Lung (tissue), 12 donors: ENCODE data around the gene GRIK1. TPM values are rescaled to one million over a fixed set of nuclear protein-coding genes. Genes with fewer than 3 reads are reported as not detected.
"Not testable (repeated sequence)": the region's sequence is repeated elsewhere in the genome, so short reads cannot be mapped to it uniquely, and the experiment has no call there.

Source experiments
- ATAC-seq: fragments of 200-7000 bp; cut with Tn5 transposase; one replicate; pipeline ENCODE4 v1.9.1; 2020; ENCODE audit warnings: moderate number of reproducible peaks; ENCODE audit not compliant: insufficient read depth, low FRiP score
- DNase-seq, 3 donors: peaks; one replicate each; pipeline ENCODE4 v3.0.0-alpha.2; 2013 to 2017
- H3K27ac ChIP-seq, 2 donors: one replicate each; pipeline ENCODE4 v1.5.1; 2013; ENCODE audit warnings: mild to moderate bottlenecking in 2 of 2, moderate library complexity in 2 of 2, control low read depth in 1 of 2, inconsistent platforms in 1 of 2, low read depth in 1 of 2, low read length in 1 of 2
- H3K27me3 ChIP-seq, 3 donors: one replicate each; pipeline ENCODE4 v1.5.1; 2013; ENCODE audit warnings: low read length in 2 of 3; ENCODE audit not compliant: control insufficient read depth in 3 of 3, insufficient read depth in 3 of 3
- H3K36me3 ChIP-seq, 4 donors: one replicate each; pipeline ENCODE4 v1.5.1; 2013; ENCODE audit warnings: low read length in 4 of 4, mild to moderate bottlenecking in 1 of 4, moderate library complexity in 1 of 4; ENCODE audit not compliant: control insufficient read depth in 4 of 4, insufficient read depth in 4 of 4
- H3K4me1 ChIP-seq, 5 donors: one replicate each; pipeline ENCODE4 v1.5.1; 2013; ENCODE audit warnings: low read length in 5 of 5, mild to moderate bottlenecking in 2 of 5, moderate library complexity in 1 of 5; ENCODE audit not compliant: control insufficient read depth in 5 of 5, insufficient read depth in 5 of 5
- H3K4me3 ChIP-seq: one replicate; pipeline ENCODE4 v1.5.1; 2013; ENCODE audit warnings: mild to moderate bottlenecking, control low read depth, moderate library complexity
- H3K9ac ChIP-seq, 2 donors: one replicate each; pipeline ENCODE4 v1.5.1; 2013; ENCODE audit warnings: low read length in 2 of 2, control low read depth in 1 of 2; ENCODE audit not compliant: insufficient read depth in 1 of 2
- H3K9me3 ChIP-seq, 4 donors: one replicate each; pipeline ENCODE4 v1.5.1; 2013; ENCODE audit warnings: low read length in 3 of 4, mild to moderate bottlenecking in 1 of 4, moderate library complexity in 1 of 4; ENCODE audit not compliant: control insufficient read depth in 4 of 4, insufficient read depth in 3 of 4
- CTCF ChIP-seq: IDR thresholded peaks from 2 replicates; pipeline ENCODE4 v1.5.1; 2012; ENCODE audit warnings: mild to moderate bottlenecking; ENCODE audit errors: control extremely low read depth, extremely low read depth
- WGBS, 2 donors: extraction: QIAGEN DNeasy Blood & Tissue Kit; methylation state at CpG; one replicate each; pipeline ENCODE4 v1.1.7; 2013; 5-methylcytosine and 5-hydroxymethylcytosine counted together
- polyA plus RNA-seq, 2 donors: library from polyadenylated mRNA; stranded (reverse); fragments of 200-250 nt; gene quantifications; one replicate each; pipeline ENCODE4 v1.2.1, GENCODE V29; 2013
- total RNA-seq, 2 donors: library from RNA; depleted of rRNA in 1 of 2; stranded (reverse); fragments of >200 nt in 1 of 2; gene quantifications; one replicate each; pipeline ENCODE4 v1.2.1, GENCODE V29; 2014 to 2021
- donor health status: control.
- donor health status: control.
- donor health status: Bipolar disorder and iron deficiency.
- donor health status: healthy.
- donor health status: DM: yes; HTN: yes; CAD: no.

The GRIK1 gene
- total and polyA plus RNA-seq, 4 donors: 0.26 TPM; not detected in 3

GRCh38 chr21:29958551-29958950, 18.8 kb upstream of the GRIK1 start:
- DNase-seq (no peak), ATAC-seq (no peak)
- Histone ChIP-seq H3K36me3 (no peaks in the 10 kb centered on the region), H3K27me3 (no peaks in the 10 kb centered on the region), H3K27ac (no peak overlapping the region), H3K9me3 (peaks cover 0 to 2% (median 0%) of the 10 kb centered on the region in 4 donors), H3K4me1 (peaks cover 0 to 3% (median 0%) of the 10 kb centered on the region in 5 donors), H3K4me3 (no peak overlapping the region), H3K9ac (no peak overlapping the region)
- no peak for TF ChIP-seq CTCF

GRCh38 chr21:29958035-29958434, 18.2 kb upstream of the GRIK1 start:
- not testable (repeated sequence) for ATAC-seq, H3K27ac ChIP-seq, H3K4me1 ChIP-seq, DNase-seq, H3K27me3 ChIP-seq, H3K9me3 ChIP-seq, H3K4me3 ChIP-seq, H3K36me3 ChIP-seq, H3K9ac ChIP-seq
- WGBS, 2 donors: 89 to 98% methylated on average over 2 of the region's 2 CpGs

GRCh38 chr21:29953690-29954089, 13.9 kb upstream of the GRIK1 start:
- no peak for ATAC-seq
- DNase-seq: no peak
- H3K36me3 ChIP-seq: no peaks in the 10 kb centered on the region
- no peak overlapping the region for H3K9ac ChIP-seq
- no peaks in the 10 kb centered on the region for H3K9me3 ChIP-seq
- no peaks in the 10 kb centered on the region for H3K27me3 ChIP-seq
- H3K4me1 ChIP-seq: no peaks in the 10 kb centered on the region
- no peak overlapping the region for H3K4me3 ChIP-seq
- WGBS, 2 donors: 91 to 94% methylated on average over 2 of the region's 2 CpGs
- no peak overlapping the region for H3K27ac ChIP-seq
- no peak for TF ChIP-seq CTCF

- no peak overlapping the region for H3K4me3 ChIP-seq
- 61 to 63% methylated on average over 4 of the region's 4 CpGs for WGBS, 2 donors
- no peak for TF ChIP-seq CTCF
- no peaks in the 10 kb centered on the region for H3K4me1 ChIP-seq
- H3K27ac ChIP-seq: no peak overlapping the region
- no peaks in the 10 kb centered on the region for H3K36me3 ChIP-seq
- H3K9ac ChIP-seq: no peak overlapping the region
- ATAC-seq: no peak
- H3K27me3 ChIP-seq: no peaks in the 10 kb centered on the region
- no peaks in the 10 kb centered on the region for H3K9me3 ChIP-seq
- peak in 1 of 3 donors; percentile 5 for DNase-seq
Measured at GRCh38 chr21:29953072-29953471, 13.3 kb upstream of the GRIK1 start.
